HepG2 (cell line): ENCODE results near the gene EIF4A3. TPM values are rescaled to one million over a fixed set of nuclear protein-coding genes. Genes with fewer than 3 reads are reported as not detected.

ENCODE experiments used
- ATAC-seq: fragments of 200-7000 bp; cut with Tn5 transposase; 3 replicates; pipeline ENCODE4 v1.9.1; 2020; ENCODE audit warnings: mild to moderate bottlenecking, moderate library complexity
- BruUV-seq: library from RNA; stranded (reverse); fragments of 400-500 nt; replicated peaks from 2 replicates; lab custom pipeline; 2021; lab: Mats Ljungman, UMichigan
- CTCF ChIA-PET: fragments of 300-600 bp; formaldehyde crosslinking; extraction: SDS; loops from one replicate; lab custom pipeline; 2021; ENCODE audit warnings: low total read pairs, inconsistent platforms, low intra/inter-chr PET ratio; lab: Yijun Ruan, JAX
- POLR2A ChIA-PET: fragments of 350-600 bp; sonication (Branson Sonifier 250); formaldehyde crosslinking; loops from one replicate; lab custom pipeline; 2020; ENCODE audit warnings: antibody characterized with exemption, inconsistent platforms; lab: Yijun Ruan, JAX
- DNase-seq: peaks from one replicate; pipeline ENCODE4 v3.0.0-alpha.2; 2015; ENCODE audit warnings: low spot score
- FAIRE-seq: peaks from 3 replicates; lab custom pipeline; 2011; peaks lifted over from hg19 to GRCh38; lab: Jason Lieb, UNC
- H2AFZ ChIP-seq: one replicate; pipeline ENCODE4 v1.6.1; 2011; ENCODE audit warnings: low read length, inconsistent platforms
- H3K27ac ChIP-seq: fragments of 300-600 bp; 3 replicates; pipeline ENCODE4 v1.8.0; 2011; ENCODE audit warnings: mixed run types, mild to moderate bottlenecking, mixed read lengths, low read length, inconsistent platforms; ENCODE audit not compliant: insufficient read depth; ENCODE audit errors: extremely low read length
- H3K27me3 ChIP-seq, 2 experiments: fragments of 200-600 bp in 1 of 2; 2 replicates in 1 of 2; 3 replicates in 1 of 2; pipeline versions ENCODE4 v1.6.0 to v1.8.0; 2011; ENCODE audit warnings: low read length in 2 of 2, mild to moderate bottlenecking in 2 of 2, moderate library complexity in 2 of 2, inconsistent platforms in 1 of 2; ENCODE audit not compliant: insufficient read depth in 2 of 2, control insufficient read depth in 1 of 2
- H3K36me3 ChIP-seq, 2 experiments: fragments of 200-600 bp in 1 of 2; replicated peaks in 1 of 2; 2 replicates in 1 of 2; 3 replicates in 1 of 2; pipeline versions ENCODE4 v1.5.1 to v1.8.0; 2011; ENCODE audit warnings: low read length in 2 of 2, inconsistent platforms in 1 of 2; ENCODE audit not compliant: insufficient read depth in 2 of 2, control insufficient read depth in 1 of 2
- H3K4me1 ChIP-seq: 2 replicates; pipeline ENCODE4 v1.5.1; 2012; ENCODE audit warnings: low read length, inconsistent platforms; ENCODE audit not compliant: insufficient read depth
- H3K4me2 ChIP-seq: 2 replicates; pipeline ENCODE4 v1.6.0; 2011; ENCODE audit warnings: low read depth, low read length, inconsistent platforms
- H3K4me3 ChIP-seq, 3 experiments: fragments of 200-600 bp in 1 of 3; sonication (generic), shearing (Covaris generic) in 1 of 3; replicated peaks in 1 of 3; 2 replicates each; pipeline ENCODE4 v1.5.1; 2011 to 2016; ENCODE audit warnings: low read length in 3 of 3, inconsistent platforms in 2 of 3, low read depth in 2 of 3, mild to moderate bottlenecking in 2 of 3, control low read depth in 1 of 3, mixed read lengths in 1 of 3; ENCODE audit not compliant: insufficient read depth in 1 of 3
- H3K79me2 ChIP-seq: one replicate; pipeline ENCODE4 v1.6.1; 2011; ENCODE audit warnings: low read length, inconsistent platforms; ENCODE audit not compliant: insufficient read depth
- H3K9ac ChIP-seq: 2 replicates; pipeline ENCODE4 v1.6.0; 2011; ENCODE audit warnings: mild to moderate bottlenecking, low read depth, low read length, inconsistent platforms; ENCODE audit not compliant: insufficient read depth
- H3K9me3 ChIP-seq: 2 replicates; pipeline ENCODE4 v1.5.1; 2012; ENCODE audit warnings: mild to moderate bottlenecking, low read length
- H4K20me1 ChIP-seq: 2 replicates; pipeline ENCODE4 v1.6.0; 2011; ENCODE audit warnings: inconsistent platforms, mild to moderate bottlenecking, low read length, moderate library complexity; ENCODE audit not compliant: insufficient read depth
- NPAS2 ChIP-seq: sonication (generic); formaldehyde crosslinking; IDR thresholded peaks from 2 replicates; pipeline ENCODE4 v1.8.0; 2022; ENCODE audit warnings: mild to moderate bottlenecking, missing genetic modification reagents, borderline replicate concordance
- SYNCRIP ChIP-seq: fragments of 200-400 bp; formaldehyde crosslinking; IDR thresholded peaks from 2 replicates; pipeline ENCODE4 v1.6.1; 2018; ENCODE audit warnings: mild to moderate bottlenecking, low read depth, low read length; ENCODE audit not compliant: insufficient read depth
- ZMYM3 ChIP-seq: sonication (generic); formaldehyde crosslinking; IDR thresholded peaks from 2 replicates; pipeline ENCODE4 v1.5.1; 2020; ENCODE audit warnings: mild to moderate bottlenecking, missing genetic modification reagents
- ZNF629 ChIP-seq: sonication (generic); formaldehyde crosslinking; conservative IDR thresholded peaks from 2 replicates; pipeline ENCODE4 v1.5.0; 2020; ENCODE audit warnings: missing genetic modification reagents
- WGBS: methylation state at CpG from one replicate; pipeline ENCODE4 v1.1.6; 2017; ENCODE audit warnings: low lambda C conversion rate; 5-methylcytosine and 5-hydroxymethylcytosine counted together
- in situ Hi-C: cut with HindIII; loops from 2 replicates; pipeline ENCODE4 v1.10.0; 2017; ENCODE audit warnings: low pct_unique_long_range_greater_than_20kb; ENCODE audit not compliant: extremely low pct_ligation_motif_present
- intact Hi-C: fragments of 100-400 bp; cut with micrococcal nuclease; formaldehyde crosslinking; loops from one replicate; pipeline ENCODE4 v1.10.0; 2022; ENCODE audit not compliant: unreplicated experiment
- polyA plus RNA-seq, 8 experiments: library from polyadenylated mRNA; depleted of rRNA in 3 of 8; stranded (reverse) in 7 of 8; unstranded in 1 of 8; fragments of >200 nt; fragmentation: Illumina TruSeq in 4 of 8; extraction: Trizol in 4 of 8; gene quantifications; 2 replicates each; pipeline versions ENCODE4 v1.2.1 to v1.2.3, GENCODE V29; 2011 to 2016; ENCODE audit warnings: low read depth in 4 of 8, missing spikeins in 1 of 8, mixed read lengths in 1 of 8; ENCODE audit not compliant: insufficient read depth in 1 of 8
- total RNA-seq, 5 experiments: library from RNA; depleted of rRNA; stranded (reverse); fragments of >200 nt; fragmentation: Illumina TruSeq; extraction: Trizol; gene quantifications; 2 replicates each; pipeline ENCODE4 v1.2.3, GENCODE V29; 2016; ENCODE audit warnings: low read depth in 1 of 5
- TF ChIP-seq, protein P1 (sequence below): IDR thresholded peaks from 2 replicates; pipeline ENCODE4 v1.6.1; 2016; ENCODE audit warnings: low read depth, control low read depth
- TF ChIP-seq, protein P2 (sequence below): sonication (generic); formaldehyde crosslinking; IDR thresholded peaks from 2 replicates; pipeline ENCODE4 v1.5.1; 2020; ENCODE audit warnings: mild to moderate bottlenecking, missing genetic modification reagents, moderate library complexity

EIF4A3 gene
- total and polyA plus RNA-seq, 2 of the 13 experiments (the other 11 are each of a cell fraction or from before 2014, with no cell fraction given) = 145 to 187 TPM

DNA sequence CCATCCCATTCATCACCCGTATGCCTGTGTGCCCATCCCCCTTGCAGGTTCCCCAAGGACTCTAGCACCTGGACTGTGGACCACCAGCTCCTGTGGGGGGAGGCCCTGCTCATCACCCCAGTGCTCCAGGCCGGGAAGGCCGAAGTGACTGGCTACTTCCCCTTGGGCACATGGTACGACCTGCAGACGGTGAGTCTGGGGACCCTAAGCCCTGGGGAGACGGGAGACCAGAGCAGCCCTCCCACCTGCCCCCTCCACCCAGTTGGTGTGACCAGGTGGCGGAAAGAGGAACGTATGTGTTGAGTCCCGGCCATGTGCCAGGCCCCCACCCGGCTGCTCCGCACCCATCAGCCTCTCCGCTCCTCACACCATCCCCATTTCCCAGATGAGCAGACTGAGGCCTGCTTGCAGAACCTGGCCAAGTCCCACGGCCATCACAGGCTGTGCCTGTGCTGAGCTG lies 30.0 kb downstream of the EIF4A3 start:
- TF ChIP-seq, protein P1, sequence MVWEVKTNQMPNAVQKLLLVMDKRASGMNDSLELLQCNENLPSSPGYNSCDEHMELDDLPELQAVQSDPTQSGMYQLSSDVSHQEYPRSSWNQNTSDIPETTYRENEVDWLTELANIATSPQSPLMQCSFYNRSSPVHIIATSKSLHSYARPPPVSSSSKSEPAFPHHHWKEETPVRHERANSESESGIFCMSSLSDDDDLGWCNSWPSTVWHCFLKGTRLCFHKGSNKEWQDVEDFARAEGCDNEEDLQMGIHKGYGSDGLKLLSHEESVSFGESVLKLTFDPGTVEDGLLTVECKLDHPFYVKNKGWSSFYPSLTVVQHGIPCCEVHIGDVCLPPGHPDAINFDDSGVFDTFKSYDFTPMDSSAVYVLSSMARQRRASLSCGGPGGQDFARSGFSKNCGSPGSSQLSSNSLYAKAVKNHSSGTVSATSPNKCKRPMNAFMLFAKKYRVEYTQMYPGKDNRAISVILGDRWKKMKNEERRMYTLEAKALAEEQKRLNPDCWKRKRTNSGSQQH (CRISPR knock-in tag) = no peak
- TF ChIP-seq ZNF629 (CRISPR knock-in tag) = peak; percentile 90
- no peak for TF ChIP-seq NPAS2 (CRISPR knock-in tag)
- TF ChIP-seq SYNCRIP = no peak
- TF ChIP-seq, protein P2, sequence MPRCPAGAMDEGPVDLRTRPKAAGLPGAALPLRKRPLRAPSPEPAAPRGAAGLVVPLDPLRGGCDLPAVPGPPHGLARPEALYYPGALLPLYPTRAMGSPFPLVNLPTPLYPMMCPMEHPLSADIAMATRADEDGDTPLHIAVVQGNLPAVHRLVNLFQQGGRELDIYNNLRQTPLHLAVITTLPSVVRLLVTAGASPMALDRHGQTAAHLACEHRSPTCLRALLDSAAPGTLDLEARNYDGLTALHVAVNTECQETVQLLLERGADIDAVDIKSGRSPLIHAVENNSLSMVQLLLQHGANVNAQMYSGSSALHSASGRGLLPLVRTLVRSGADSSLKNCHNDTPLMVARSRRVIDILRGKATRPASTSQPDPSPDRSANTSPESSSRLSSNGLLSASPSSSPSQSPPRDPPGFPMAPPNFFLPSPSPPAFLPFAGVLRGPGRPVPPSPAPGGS (CRISPR knock-in tag) = no peak
- peak; percentile 62; the same call in 1 of the 2 replicates for TF ChIP-seq ZMYM3 (CRISPR knock-in tag)
- TF ChIP-seq, all 625 proteins: peak for 2
- Histone ChIP-seq H3K27ac (no peak overlapping the region), H3K4me3 (no peak overlapping the region), H3K27me3 (no peaks in the 10 kb centered on the region), H3K4me2 (no peak overlapping the region), H4K20me1 (no peaks in the 10 kb centered on the region), H3K4me1 (no peaks in the 10 kb centered on the region), H3K36me3 (no peaks in the 10 kb centered on the region), H3K9me3 (no peaks in the 10 kb centered on the region), H2AFZ (no peak overlapping the region), H3K9ac (no peak overlapping the region), H3K79me2 (no peaks in the 10 kb centered on the region)
- ChIA-PET CTCF (no interaction called here), POLR2A (no interaction called here)
- intact Hi-C loops (no loop called here), in situ Hi-C loops (no loop called here)
- ATAC-seq (no peak), FAIRE-seq (no peak), DNase-seq (no peak)
- BruUV-seq = no TSS peak
- 90% methylated on average over 12 of the region's 13 CpGs for WGBS
